Measurements from ENCODE around the gene AKT1. TPM values are rescaled to one million over a fixed set of nuclear protein-coding genes. Genes with fewer than 3 reads are reported as not detected.
"Not testable (repeated sequence)": the region's sequence is repeated elsewhere in the genome, so short reads cannot be mapped to it uniquely, and the experiment has no call there.

The AKT1 gene
- 161 and 168 TPM in 2 replicates for total RNA-seq (2014; rRNA removed; shearing (Covaris generic))

- DNase-seq (ENCODE audit: low spot score) = no peak
Measured at GRCh38 chr14:104794993-104795780, at the start of gene AKT1. Gene AKT1, minus strand, starts transcription at chr14:104795748. Its CDS starts 3,105 bp downstream, at chr14:104792643.

- no peak for DNase-seq (ENCODE audit: low spot score)
Measured at GRCh38 chr14:104845033-104845666, 49.6 kb upstream of the AKT1 start.

- no peak for DNase-seq (ENCODE audit: low spot score)
Measured at GRCh38 chr14:104844306-104845032, 48.9 kb upstream of the AKT1 start.

- DNase-seq (ENCODE audit: low spot score) = no peak
Measured at GRCh38 chr14:104843442-104844305, 48.1 kb upstream of the AKT1 start.

GRCh38 chr14:104843006-104843405 is 47.5 kb upstream of the AKT1 start:
- DNase-seq (ENCODE audit: low spot score) = no peak

GRCh38 chr14:104841730-104842129 is 46.2 kb upstream of the AKT1 start:
- no peak for DNase-seq (ENCODE audit: low spot score)

GRCh38 chr14:104836171-104836935 is 40.8 kb upstream of the AKT1 start:
- DNase-seq (ENCODE audit: low spot score) = not testable (repeated sequence)

- no peak for DNase-seq (ENCODE audit: low spot score)
Measured at GRCh38 chr14:104830781-104831180, 35.2 kb upstream of the AKT1 start.

GRCh38 chr14:104827177-104828055 is 31.9 kb upstream of the AKT1 start:
- DNase-seq (ENCODE audit: low spot score) = no peak

GRCh38 chr14:104826861-104827176 is 31.3 kb upstream of the AKT1 start:
- DNase-seq (ENCODE audit: low spot score) = no peak

GRCh38 chr14:104826189-104826860 is 30.8 kb upstream of the AKT1 start:
- peak; percentile 80 for DNase-seq (ENCODE audit: low spot score)

- DNase-seq (ENCODE audit: low spot score) = no peak
Measured at GRCh38 chr14:104824353-104824997, 28.9 kb upstream of the AKT1 start.

- DNase-seq (ENCODE audit: low spot score) = no peak
Measured at GRCh38 chr14:104822821-104823615, 27.5 kb upstream of the AKT1 start.

- no peak for DNase-seq (ENCODE audit: low spot score)
Measured at GRCh38 chr14:104821971-104822608, 26.5 kb upstream of the AKT1 start.

GRCh38 chr14:104821229-104821945 is 25.8 kb upstream of the AKT1 start:
- DNase-seq (ENCODE audit: low spot score) = no peak

GRCh38 chr14:104820669-104821228 is 25.2 kb upstream of the AKT1 start:
- DNase-seq (ENCODE audit: low spot score) = peak; percentile 70

Data from HT-29 (cell line).